A673 (cell line): ENCODE results near the gene ACSS1. TPM values are rescaled to one million over a fixed set of nuclear protein-coding genes. Genes with fewer than 3 reads are reported as not detected.

Experiments
- BruUV-seq: library from RNA; stranded (reverse); fragments of 400-500 nt; replicated peaks from 2 replicates; lab custom pipeline; 2021; lab: Mats Ljungman, UMichigan
- CTCF ChIA-PET: fragments of 300-600 bp; sonication (Branson Sonifier 250); formaldehyde crosslinking; loops from one replicate; lab custom pipeline; 2022; ENCODE audit warnings: antibody characterized with exemption; lab: Charles Lee
- POLR2A ChIA-PET: fragments of 300-600 bp; sonication (Branson Sonifier 250); formaldehyde crosslinking; loops from one replicate; lab custom pipeline; 2022; ENCODE audit warnings: antibody characterized with exemption; ENCODE audit not compliant: low non-redundant PET; lab: Charles Lee
- DNase-seq: peaks from one replicate; pipeline ENCODE4 v3.0.0-alpha.2; 2015; ENCODE audit warnings: low spot score
- H3K27ac ChIP-seq: fragments of 200-600 bp; sonication (generic); 2 replicates; pipeline ENCODE4 v1.5.1; 2016; ENCODE audit warnings: mixed run types, low read depth, mild to moderate bottlenecking, mixed read lengths, antibody characterized with exemption, low read length; ENCODE audit not compliant: poor library complexity, severe bottlenecking
- H3K27me3 ChIP-seq: fragments of 200-600 bp; sonication (generic); replicated peaks from 2 replicates; pipeline ENCODE4 v1.6.1; 2017; ENCODE audit warnings: mixed run types, low read depth, mild to moderate bottlenecking, mixed read lengths, antibody characterized with exemption, low read length; ENCODE audit not compliant: insufficient read depth, poor library complexity
- H3K36me3 ChIP-seq: fragments of 200-600 bp; sonication (generic); 2 replicates; pipeline ENCODE4 v1.6.1; 2016; ENCODE audit warnings: mixed run types, mild to moderate bottlenecking, mixed read lengths, antibody characterized with exemption, low read length; ENCODE audit not compliant: insufficient read depth, poor library complexity, severe bottlenecking
- H3K4me1 ChIP-seq: fragments of 200-600 bp; sonication (generic); 2 replicates; pipeline ENCODE4 v1.6.1; 2017; ENCODE audit warnings: mixed run types, mild to moderate bottlenecking, mixed read lengths, antibody characterized with exemption, low read length; ENCODE audit not compliant: insufficient read depth, poor library complexity, severe bottlenecking
- H3K4me3 ChIP-seq: fragments of 200-600 bp; sonication (generic); 2 replicates; pipeline ENCODE4 v1.5.1; 2016; ENCODE audit warnings: low read depth, mixed run types, mild to moderate bottlenecking, mixed read lengths, low read length; ENCODE audit not compliant: poor library complexity, severe bottlenecking
- H3K9me3 ChIP-seq: fragments of 200-600 bp; sonication (generic); 2 replicates; pipeline ENCODE4 v1.6.1; 2016; ENCODE audit warnings: mixed run types, low read depth, mild to moderate bottlenecking, mixed read lengths, antibody characterized with exemption, low read length; ENCODE audit not compliant: poor library complexity, severe bottlenecking
- EZH2 ChIP-seq: fragments of 200-600 bp; sonication (generic); IDR thresholded peaks from 2 replicates; pipeline ENCODE4 v1.6.1; 2017; ENCODE audit warnings: borderline replicate concordance, low read depth, mild to moderate bottlenecking, mixed read lengths, antibody characterized with exemption, low read length; ENCODE audit not compliant: poor library complexity, severe bottlenecking
- intact Hi-C: fragments of 100-400 bp; cut with micrococcal nuclease; formaldehyde crosslinking; loops from one replicate; pipeline ENCODE4 v1.10.0; 2022; ENCODE audit not compliant: unreplicated experiment
- total RNA-seq: library from RNA; stranded (reverse); gene quantifications from 2 replicates; pipeline ENCODE4 v1.2.3, GENCODE V29; 2021
- TF ChIP-seq, protein P1 (sequence below): fragments of 300-800, 200-600 bp; sonication (generic); conservative IDR thresholded peaks from 2 replicates; pipeline ENCODE4 v1.5.1; 2017; ENCODE audit warnings: low read depth, mild to moderate bottlenecking, antibody characterized with exemption, low read length, moderate library complexity, mixed read lengths

Gene ACSS1
- total RNA-seq, 1 experiment from 2014 or later: 3.9 TPM

- Histone ChIP-seq H3K27me3 (no peaks in the 10 kb centered on the region), H3K4me3 (no peak overlapping the region), H3K9me3 (no peaks in the 10 kb centered on the region), H3K4me1 (no peaks in the 10 kb centered on the region), H3K27ac (no peak overlapping the region), H3K36me3 (peaks cover 17% of the 10 kb centered on the region)
- intact Hi-C loops: no loop called here
- no TSS peak for BruUV-seq
- CTCF ChIA-PET: no interaction called here
- TF ChIP-seq, protein P1, sequence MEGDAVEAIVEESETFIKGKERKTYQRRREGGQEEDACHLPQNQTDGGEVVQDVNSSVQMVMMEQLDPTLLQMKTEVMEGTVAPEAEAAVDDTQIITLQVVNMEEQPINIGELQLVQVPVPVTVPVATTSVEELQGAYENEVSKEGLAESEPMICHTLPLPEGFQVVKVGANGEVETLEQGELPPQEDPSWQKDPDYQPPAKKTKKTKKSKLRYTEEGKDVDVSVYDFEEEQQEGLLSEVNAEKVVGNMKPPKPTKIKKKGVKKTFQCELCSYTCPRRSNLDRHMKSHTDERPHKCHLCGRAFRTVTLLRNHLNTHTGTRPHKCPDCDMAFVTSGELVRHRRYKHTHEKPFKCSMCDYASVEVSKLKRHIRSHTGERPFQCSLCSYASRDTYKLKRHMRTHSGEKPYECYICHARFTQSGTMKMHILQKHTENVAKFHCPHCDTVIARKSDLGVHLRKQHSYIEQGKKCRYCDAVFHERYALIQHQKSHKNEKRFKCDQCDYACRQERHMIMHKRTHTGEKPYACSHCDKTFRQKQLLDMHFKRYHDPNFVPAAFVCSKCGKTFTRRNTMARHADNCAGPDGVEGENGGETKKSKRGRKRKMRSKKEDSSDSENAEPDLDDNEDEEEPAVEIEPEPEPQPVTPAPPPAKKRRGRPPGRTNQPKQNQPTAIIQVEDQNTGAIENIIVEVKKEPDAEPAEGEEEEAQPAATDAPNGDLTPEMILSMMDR: no peak
- POLR2A ChIA-PET: no interaction called here
- no peak for DNase-seq
Observed at GRCh38 chr20:24968278-24968800, 89.6 kb downstream of the ACSS1 start.

GRCh38 chr20:24966317-24967012 lies 91.5 kb downstream of the ACSS1 start:
- Histone ChIP-seq H3K9me3 (no peaks in the 10 kb centered on the region), H3K4me3 (no peak overlapping the region), H3K27me3 (no peaks in the 10 kb centered on the region), H3K4me1 (no peaks in the 10 kb centered on the region), H3K27ac (no peak overlapping the region), H3K36me3 (peaks cover 17% of the 10 kb centered on the region)
- no TSS peak for BruUV-seq
- POLR2A ChIA-PET: no interaction called here
- DNase-seq: no peak
- CTCF ChIA-PET: no interaction called here
- intact Hi-C loops: no loop called here
- TF ChIP-seq, protein P1: no peak
- no peak for TF ChIP-seq EZH2

- TF ChIP-seq, protein P1: no peak
- no peak for TF ChIP-seq EZH2
Observed at GRCh38 chr20:24965065-24965919, 92.6 kb downstream of the ACSS1 start.

More at GRCh38 chr20:24965065-24965919, 92.6 kb downstream of the ACSS1 start:
- no peaks in the 10 kb centered on the region for H3K27me3 ChIP-seq
- H3K4me3 ChIP-seq: no peak overlapping the region
- ChIA-PET POLR2A (no interaction called here), CTCF (interaction anchor here (0.6 kb wide), 1 partner anchor 277 kb away, joined by 3 read pairs; no protein-coding TSS in a partner anchor)
- H3K9me3 ChIP-seq: no peaks in the 10 kb centered on the region
- no TSS peak for BruUV-seq
- H3K4me1 ChIP-seq: no peaks in the 10 kb centered on the region
- no peak overlapping the region for H3K27ac ChIP-seq
- no peak for DNase-seq
- peaks cover 17% of the 10 kb centered on the region for H3K36me3 ChIP-seq
- intact Hi-C loops: no loop called here
